C1 segment of cervical spinal cord (tissue), 14 donors: ENCODE results near the gene DLX2.
"Not testable (repeated sequence)": the region's sequence is repeated elsewhere in the genome, so short reads cannot be mapped to it uniquely, and the experiment has no call there.

Source experiments
- DNase-seq, 14 donors: peaks; one replicate each; lab custom pipeline; 2025; lab: John Stamatoyannopoulos, UW

Gene DLX2

DNA sequence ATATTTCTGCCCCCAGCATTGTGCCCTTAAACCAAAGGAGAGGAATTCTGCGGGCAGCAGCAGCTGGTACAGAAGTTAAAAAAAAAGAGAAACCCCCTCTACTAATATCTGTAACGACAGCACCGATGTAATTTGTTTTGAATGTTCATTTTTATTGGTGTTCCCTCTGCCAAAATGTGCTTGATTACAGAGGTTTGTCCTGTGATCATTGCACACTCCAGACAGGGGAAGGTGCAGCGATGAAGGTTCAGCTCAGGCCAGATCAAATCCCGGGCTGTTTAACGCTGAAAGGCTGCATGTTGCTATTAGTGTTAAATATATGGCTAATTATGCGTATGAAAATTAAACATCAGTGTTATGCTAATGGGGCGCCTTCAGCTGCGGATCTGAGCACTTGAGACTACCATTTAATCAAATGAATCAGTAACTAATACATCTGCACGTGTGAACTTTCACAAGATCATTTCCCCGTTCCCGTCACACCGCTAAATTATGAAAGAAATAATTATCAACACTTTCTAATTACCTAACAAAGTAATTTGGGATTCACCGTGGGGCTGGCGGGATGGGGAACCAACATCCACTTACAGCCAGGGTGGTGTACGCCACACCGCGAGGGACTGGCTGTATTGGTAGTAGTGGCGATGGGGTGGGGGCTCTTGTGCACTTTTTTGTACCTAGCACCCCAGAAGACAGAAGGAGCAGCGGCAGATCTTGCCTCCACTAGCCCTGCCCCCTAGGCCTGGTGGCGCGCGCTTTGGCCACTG lies 18.9 kb downstream of the DLX2 start:
- no peak for DNase-seq

GRCh38 chr2:172082944-172083627 lies 19.6 kb downstream of the DLX2 start:
- DNase-seq = no peak

DNA sequence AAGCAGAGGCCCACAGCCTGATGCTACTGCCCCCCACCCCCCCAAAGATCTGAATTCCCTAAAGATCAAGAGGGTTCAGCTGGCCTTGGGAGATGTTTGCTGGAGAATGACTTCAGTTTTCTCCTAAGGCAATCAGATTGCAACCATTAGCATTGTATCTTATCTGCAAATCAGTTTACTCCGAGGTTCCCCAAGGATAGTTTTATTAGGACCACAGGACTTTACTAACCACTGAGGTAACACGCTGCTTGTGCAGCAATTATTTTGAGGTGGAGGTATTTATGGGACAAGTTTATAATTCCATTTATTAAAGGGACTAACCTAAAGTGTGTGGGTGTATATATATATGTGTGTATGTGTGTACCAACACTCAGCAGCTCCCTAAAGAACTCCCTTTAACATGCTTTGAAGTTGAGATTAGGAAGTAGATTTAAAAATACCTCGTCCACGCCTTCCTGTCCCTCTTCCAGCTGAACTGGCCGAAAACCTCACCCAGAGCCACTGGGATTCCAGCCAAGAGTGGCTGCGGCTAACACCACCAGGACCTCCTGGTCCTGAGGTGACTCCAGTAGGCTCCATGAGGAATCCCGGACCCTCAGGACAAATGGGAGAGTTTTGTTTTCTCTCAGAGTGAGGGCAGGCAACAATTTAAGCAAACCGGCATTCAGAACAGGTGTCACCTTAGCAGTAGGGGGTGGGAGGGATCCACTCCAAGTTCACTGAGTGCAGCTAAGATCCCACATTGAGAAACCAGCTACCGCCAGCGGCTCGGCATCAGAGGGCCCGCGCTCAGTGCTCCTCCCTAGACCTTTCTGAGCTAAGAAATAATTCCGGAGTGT lies 20.4 kb downstream of the DLX2 start:
- DNase-seq = no peak

DNA sequence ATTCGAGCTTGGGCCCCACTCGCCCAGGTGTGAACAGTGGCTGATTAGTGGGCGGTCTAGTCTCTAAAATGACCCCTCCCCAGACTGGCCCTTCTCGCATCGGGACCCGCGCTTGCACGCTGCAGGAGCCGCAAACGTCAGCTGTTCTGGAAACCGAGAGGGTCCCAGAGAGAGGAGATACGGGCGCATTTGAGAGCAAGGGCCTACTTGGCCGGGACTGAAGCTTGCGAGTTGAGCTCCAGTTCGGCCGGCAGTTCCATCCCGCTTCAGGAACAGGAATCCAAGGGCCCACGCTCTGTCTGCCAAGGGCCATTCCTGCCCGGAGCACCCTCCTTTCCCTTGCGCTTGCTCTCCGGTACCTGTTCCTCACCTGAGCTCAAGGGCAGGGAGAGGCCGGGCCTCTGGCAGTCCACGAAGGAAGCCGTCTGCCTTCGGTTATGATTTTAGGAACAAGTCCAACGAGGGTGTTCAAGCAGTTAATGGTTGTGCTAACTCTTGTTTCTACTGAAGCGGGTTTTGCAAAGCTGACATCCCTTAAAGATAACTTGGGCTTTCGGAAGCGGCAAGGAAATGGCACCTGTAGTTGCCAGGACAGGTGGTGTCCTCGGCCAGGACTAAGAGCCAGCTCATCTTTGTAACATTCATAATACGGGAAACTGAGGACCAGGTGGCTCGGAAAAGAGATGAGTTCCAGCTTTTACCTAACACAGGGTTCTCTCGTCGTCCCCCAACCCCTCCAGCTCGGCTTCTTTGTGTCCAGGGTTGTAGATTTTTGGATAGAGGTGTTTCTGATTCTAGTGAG lies 21.3 kb downstream of the DLX2 start:
- no peak for DNase-seq

- DNase-seq = no peak
These were observed 22.0 kb downstream of the DLX2 start for GRCh38 chr2:172080641-172081220.

GRCh38 chr2:172079838-172080640 lies 22.7 kb downstream of the DLX2 start:
- no peak for DNase-seq

DNA sequence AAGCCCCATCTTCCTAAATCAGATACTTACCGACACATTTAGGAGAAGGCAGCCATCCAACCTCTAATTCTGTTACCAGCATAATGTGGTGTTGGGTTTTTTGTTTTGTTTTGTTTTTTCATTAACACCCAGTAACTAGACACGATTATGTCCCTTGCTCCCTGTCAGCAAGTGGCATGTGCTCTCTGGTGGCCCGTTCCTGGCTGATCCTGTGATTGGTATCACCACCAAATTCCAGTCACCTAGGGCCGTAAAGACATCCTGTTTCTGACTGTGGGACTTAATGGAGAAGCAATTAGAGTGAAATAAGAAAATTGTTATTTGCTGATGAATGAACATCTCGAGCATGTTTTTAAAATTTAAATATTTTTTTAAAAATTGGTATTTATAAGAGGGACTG lies 23.3 kb downstream of the DLX2 start:
- DNase-seq = no peak

DNA sequence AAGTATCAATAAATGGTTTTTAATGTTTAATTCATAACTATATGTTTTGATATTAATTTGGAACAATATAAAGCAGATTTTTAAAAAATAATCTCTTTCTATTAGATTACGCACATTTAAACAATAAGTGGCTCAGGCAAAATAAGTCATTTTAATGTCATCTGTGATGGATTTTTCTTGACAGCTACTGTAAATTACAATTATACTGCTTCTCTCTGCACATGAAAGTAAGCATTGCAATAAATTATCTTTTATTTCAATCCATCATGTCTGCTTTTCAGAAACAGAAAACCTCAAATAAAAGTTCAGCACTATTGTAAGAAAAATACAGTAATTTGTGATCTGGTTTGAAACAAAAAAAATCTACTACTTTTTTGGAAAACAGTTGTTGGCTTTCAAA lies 28.4 kb downstream of the DLX2 start:
- DNase-seq = no peak

DNA sequence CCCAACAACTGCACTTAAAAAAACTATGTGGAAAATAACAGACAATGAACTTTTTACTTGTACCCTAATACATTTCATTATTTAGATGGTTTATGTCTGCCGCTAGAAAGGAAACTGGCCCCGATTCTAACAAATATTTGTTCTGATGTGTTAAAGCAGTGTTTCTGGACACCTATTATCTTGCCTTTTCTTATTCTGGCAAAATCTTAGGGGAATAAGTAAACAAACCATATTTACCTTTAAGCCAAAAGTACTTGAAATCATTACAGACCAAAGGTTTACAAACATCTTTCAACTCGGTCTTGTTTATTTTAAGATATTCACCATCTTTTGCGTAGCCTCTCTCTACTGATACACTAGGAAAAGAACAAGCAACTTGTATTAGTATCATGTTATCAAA lies 29.2 kb downstream of the DLX2 start:
- no peak for DNase-seq

DNA sequence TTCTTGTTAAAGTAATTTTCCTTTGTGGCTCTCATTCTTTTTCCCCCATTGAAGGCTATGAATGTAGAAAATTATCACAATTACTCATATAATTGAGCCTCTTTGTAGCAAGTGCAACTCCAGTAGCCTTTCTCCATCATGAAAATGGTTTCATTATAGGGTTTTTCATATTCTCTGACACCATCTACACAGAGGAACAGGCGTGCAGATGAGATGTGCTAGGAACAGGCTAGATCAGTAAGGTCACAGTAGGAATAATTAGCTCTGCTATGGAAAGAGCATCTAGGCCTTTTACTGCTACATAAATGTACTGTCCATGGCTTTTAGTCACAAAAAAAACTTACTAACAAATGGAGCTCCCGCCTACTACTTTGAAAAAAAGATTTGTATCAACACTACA lies 30.0 kb downstream of the DLX2 start:
- DNase-seq = no peak

DNA sequence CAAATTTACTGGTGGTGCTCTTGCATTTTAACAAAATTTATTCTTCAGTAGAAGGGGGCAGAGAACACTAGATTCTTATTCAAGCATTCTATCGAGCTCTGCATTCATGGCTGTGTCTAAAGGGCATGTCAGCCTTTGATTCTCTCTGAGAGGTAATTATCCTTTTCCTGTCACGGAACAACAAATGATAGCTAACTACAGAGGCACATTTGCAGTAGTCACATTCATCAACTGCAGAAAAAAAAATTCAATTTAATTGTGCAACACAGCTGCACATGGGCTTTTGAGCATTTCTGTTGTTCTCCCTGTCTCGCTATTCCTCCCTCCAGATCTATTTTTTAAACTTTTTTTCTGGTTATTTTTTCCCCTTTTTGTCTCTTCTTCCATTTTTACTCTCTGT lies 30.4 kb downstream of the DLX2 start:
- no peak for DNase-seq

DNA sequence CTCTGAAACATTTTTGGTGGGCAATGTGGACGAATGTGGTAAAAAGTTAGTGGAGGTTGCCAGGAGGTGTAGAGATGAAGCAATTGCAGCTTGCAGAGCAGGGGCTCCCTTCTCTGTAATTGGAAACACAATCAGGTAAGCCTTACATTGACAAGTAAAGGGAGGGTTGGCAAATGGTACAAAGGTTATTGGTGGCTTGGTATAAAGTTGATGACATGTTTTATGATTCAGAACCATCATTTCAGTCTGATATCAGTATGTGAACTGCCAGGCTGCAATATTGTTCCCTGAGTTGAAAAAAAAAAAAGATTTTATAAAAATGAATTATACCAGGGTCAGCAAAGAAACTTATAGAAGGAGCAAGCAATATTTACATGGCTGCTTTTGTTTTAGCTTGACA lies 31.8 kb downstream of the DLX2 start:
- no peak for DNase-seq

GRCh38 chr2:172067905-172068304 lies 34.8 kb downstream of the DLX2 start:
- DNase-seq = not testable (repeated sequence)

- DNase-seq = no peak
These were observed 36.3 kb downstream of the DLX2 start for GRCh38 chr2:172066394-172066886.

DNA sequence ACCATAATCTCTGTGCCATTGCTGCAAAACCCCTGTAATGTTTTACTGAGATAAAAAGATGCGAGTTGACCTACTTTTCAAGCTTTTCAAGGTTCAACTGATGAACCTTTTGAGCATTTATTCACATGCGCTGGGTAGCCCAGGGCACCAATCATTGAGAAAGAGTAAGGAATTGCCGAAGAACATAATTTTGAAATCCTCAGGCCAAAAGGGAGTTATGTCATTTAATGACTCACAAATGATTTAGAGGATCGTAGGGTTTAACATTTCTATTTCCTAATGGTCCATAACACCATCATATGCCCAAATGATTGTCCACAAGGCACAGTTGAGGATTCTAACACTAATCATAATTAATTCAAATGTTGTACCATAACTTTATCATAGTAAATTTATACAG lies 37.6 kb downstream of the DLX2 start:
- no peak for DNase-seq

GRCh38 chr2:172063446-172063845 lies 39.3 kb downstream of the DLX2 start:
- DNase-seq = no peak

GRCh38 chr2:172062402-172063004 lies 40.2 kb downstream of the DLX2 start:
- DNase-seq = no peak

GRCh38 chr2:172060118-172060517 lies 42.6 kb downstream of the DLX2 start:
- DNase-seq = not testable (repeated sequence)

GRCh38 chr2:172058660-172059059 lies 44.0 kb downstream of the DLX2 start:
- no peak for DNase-seq

DNA sequence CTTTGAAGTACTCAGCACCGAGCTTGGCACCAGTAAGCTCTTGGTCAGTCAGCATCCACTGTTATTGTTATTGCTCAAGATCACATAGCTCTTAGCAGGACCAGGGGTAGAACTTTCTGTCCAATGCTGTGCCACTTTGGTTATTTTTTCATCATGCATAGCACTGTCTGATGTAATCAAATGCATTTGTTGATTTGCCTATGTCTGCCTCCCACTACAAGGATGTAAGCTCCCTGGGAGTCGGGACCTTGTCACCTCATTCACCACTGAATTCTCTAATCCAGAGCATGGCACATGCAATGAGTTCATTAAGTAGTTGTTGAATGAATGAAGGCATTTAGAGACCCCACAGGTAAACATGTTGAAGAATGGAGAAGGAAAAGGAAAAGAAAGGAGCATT lies 46.4 kb downstream of the DLX2 start:
- DNase-seq = no peak
